Measurements from ENCODE around the gene TIMM13.
"Not testable (repeated sequence)": the region's sequence is repeated elsewhere in the genome, so short reads cannot be mapped to it uniquely, and the experiment has no call there.

TIMM13 gene

GRCh38 chr19:2413159-2413558, 14.2 kb downstream of the TIMM13 start:
- DNase-seq = no peak

DNA sequence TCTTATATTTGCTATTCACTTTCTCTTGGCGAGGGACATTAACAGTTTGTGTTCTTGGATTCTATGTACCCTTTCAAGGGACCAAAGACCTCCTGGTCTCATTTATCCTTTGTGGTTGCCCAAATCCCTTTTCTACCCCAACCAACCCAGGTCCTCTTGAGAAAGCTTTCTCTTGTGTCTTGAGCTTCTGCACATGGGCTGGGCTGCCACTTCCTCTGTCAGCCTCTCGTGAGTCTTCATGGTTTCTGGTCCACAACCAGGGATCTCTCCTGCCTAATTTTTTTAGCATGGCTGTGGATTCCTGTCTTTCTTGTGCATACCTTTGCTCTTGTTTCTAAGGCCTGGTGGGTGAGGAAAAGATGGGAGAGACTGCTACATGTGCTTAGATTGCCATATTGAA, 14.9 kb downstream of the TIMM13 start:
- DNase-seq = no peak

DNA sequence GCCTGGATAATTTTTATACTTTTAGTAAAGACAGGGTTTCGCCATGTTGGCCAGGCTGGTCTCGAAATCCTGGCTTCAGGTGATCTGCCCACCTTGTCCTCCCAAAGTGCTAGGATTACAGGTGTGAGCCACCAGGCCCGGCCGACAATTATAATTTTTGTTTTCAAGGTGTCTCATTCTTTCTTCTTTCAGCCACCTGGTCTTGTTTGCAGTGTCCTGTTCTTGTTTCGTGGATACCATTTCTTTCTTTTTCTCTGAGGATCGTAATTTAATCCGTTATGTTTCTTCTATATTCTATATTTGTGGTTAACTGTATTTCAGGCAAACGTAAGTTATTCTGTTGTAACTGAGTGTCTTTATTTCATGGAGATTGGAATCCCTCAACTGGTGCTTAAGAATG, 15.7 kb downstream of the TIMM13 start:
- no peak for DNase-seq

DNA sequence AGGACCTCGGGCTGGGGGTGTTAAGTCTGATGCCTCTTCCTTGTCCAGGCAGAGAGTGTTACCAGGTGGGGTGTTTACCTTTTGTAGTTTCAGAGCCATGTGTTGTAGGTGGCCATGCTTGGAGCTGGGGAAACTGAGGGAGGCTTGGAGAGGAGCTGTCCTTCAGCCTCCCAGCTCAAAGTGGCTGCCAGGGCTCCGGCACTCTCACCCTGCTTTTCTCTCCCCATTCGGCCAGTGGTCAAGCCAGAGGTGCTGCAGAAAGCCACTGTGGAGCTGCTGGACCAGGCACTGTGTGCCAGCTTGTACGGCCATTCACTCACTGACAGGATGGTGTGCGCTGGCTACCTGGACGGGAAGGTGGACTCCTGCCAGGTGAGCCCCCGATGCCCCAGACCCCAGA, 17.4 kb downstream of the TIMM13 start:
- no peak for DNase-seq

DNA sequence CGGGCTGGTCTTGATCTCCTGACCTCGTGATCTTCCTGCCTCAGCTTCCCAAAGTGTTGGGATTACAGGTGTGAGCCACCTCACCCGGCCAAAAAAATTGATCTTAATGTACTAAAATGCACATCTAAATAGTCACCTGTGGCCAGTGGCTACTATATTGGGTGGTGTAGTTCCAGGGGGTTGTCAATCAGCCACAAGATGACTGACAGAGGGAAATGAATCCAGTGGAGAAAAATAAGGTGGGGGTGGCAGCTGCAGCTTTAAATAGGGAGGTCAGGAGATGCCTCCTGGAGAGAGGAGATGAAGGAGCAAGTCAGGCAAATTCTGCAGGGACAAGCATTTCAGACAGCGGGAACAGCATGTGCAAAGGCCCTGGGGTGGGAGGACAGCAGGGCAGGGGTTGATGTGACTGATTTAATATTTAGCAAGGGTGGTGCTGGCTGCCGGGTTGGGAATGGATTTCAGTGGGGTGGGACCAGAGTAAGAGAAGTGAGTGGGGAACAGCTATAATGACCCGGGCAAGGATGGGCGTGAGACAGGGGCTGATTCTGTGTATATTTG, 18.0 kb downstream of the TIMM13 start:
- DNase-seq = no peak

GRCh38 chr19:2408247-2408646, 19.1 kb downstream of the TIMM13 start:
- DNase-seq = no peak

DNA sequence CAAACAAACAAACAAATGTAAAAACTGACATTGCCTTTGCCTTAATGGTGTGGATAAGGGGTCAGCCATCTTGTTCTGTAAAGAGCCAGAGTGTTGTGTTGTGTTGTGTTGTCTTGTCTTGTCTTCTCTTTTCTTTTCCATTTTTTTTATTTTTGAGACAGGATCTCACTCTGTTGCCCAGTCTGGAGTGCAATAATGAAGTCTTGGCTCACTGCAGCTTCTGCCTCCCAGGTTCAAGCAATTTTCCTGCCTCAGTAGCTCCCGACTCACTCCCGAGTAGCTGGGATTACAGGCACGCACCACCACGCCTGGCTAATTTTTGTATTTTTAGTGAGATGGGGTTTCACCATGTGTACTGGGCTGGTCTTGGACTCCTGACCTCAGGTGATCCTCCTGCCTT, 27.8 kb downstream of the TIMM13 start:
- DNase-seq = no peak

DNA sequence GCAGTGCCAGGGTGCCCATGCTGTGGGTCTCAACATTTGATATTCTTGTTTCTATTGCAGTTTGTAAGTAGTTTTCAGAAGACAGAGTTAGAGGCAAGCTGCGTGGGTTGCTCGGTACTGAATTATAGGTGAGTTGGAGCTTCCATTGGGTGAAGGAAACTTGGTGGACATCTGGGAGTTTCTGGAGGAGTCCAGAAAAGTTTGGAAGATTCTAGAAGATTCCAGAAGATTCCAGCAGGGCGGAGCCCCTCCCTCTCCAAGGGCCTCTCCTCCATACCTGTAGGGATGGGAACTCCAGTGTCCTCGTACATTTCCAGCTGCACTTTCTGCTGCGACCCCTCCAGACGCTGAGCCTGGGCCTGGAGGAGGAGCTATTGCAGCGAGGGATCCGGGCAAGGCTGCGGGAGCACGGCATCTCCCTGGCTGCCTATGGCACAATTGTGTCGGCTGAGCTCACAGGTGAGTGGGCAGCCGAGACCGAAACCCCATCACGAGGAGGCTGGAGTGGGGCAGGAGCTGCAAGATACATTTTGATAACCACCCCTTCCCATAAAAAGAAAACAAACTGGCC, 28.6 kb downstream of the TIMM13 start:
- no peak for DNase-seq

- not testable (repeated sequence) for DNase-seq
Measured at GRCh38 chr19:2397173-2397572, 30.2 kb downstream of the TIMM13 start.

GRCh38 chr19:2395293-2395829, 32.0 kb downstream of the TIMM13 start:
- DNase-seq = not testable (repeated sequence)

- DNase-seq = no peak
Measured at GRCh38 chr19:2394442-2395292, 32.7 kb downstream of the TIMM13 start.

DNA sequence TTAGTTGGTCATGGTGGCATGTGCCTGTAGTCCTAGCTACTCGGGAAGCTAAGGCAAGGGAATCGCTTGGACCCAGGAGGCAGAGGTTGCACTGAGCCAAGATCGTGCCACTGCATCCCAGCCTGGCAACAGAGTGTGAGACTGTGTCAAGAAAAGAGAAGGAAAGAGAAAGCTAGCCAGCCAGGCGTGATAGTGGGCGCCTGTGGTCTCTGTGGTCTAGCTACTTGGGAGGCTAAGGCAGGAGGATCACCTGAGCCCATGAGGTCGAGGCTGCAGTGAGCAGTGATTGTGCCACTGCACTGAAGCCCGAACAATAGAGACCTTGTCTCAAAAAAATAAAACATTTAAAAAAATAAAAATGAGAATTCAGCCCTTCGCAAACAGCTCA, 33.3 kb downstream of the TIMM13 start:
- DNase-seq = no peak

DNA sequence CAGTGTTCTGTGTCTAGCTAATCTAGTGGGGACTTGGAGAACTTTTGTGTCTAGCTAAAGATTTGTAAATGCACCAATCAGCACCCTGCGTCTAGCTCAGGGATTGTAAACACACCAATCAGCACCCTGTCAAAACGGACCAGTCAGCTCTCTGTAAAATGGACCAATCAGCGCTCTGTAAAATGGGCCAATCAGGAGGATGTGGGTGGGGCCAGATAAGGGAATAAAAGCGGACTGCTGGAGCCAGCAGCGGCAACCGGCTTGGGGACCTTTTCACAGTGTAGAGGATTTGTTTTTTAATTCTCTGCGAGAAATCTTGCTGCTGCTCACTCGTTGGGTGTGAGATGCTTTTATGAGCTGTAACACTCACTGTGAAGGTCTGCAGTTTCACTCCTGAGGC, 34.5 kb downstream of the TIMM13 start:
- DNase-seq = not testable (repeated sequence)

DNA sequence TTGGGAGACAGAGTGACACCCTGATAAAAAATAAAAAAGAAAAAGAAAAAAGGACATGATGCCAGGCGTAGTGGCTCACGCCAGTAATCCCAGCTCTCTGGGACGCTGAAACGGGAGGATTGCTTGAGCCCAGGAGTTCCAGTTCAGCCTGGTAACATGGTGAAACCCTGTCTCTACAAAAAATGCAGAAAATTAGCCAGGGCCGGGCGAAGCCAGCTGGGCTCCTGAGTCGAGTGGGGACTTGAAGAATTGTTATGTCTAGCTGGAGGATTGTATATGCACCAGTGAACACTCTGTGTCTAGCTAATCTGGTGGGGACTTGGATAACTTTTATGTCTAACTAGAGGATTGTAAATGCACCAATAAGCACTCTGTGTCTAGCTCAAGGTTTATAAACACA, 35.0 kb downstream of the TIMM13 start:
- DNase-seq = no peak

DNA sequence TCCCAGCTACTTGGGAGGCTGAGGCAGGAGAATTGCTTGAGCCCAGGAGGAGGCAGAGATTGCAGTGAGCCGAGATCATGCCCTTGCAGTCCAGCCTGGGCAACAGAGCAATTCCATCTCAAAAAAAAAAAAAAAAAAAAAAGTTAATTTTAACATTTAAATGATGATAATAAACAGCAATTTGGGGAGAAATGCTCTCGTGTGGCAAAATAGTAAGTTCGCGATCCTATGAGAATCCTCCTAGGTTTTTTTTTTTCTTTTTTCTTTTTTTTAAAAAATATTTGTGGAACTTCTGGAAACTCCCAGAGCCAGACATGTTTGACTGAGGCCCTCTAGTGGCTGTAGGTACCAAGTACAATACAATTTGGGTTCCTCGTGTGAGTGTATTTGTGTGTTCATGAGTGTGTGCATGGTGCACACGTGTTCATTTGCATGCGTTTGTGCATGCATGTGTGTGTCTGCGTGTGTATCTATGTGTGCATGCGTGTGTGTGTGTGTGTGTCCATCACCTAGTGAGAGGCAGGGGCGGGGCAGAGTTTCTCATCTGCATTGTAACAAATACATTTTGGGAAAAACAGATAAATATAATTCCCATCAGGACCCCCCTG, 36.2 kb downstream of the TIMM13 start:
- DNase-seq = peak; percentile 52

DNA sequence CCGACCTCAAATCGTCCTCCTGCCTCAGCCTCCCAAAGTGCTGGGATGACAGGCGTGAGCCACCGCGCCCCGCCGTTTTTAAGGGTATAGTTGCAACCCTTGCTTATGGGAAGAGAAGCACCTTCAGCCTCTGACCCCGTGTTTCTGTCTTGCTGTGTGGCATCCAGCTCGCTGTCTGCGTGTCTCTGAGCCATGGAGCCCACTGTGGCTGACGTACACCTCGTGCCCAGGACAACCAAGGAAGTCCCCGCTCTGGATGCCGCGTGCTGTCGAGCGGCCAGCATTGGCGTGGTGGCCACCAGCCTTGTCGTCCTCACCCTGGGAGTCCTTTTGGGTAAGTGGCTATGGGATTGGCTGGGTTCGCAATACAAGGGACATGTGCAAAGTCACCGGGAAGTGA, 37.8 kb downstream of the TIMM13 start:
- no peak for DNase-seq

GRCh38 chr19:2387367-2388288, 39.8 kb downstream of the TIMM13 start:
- DNase-seq = no peak

GRCh38 chr19:2385053-2385721, 42.2 kb downstream of the TIMM13 start:
- DNase-seq = no peak

GRCh38 chr19:2382530-2383222, 44.7 kb downstream of the TIMM13 start:
- no peak for DNase-seq

DNA sequence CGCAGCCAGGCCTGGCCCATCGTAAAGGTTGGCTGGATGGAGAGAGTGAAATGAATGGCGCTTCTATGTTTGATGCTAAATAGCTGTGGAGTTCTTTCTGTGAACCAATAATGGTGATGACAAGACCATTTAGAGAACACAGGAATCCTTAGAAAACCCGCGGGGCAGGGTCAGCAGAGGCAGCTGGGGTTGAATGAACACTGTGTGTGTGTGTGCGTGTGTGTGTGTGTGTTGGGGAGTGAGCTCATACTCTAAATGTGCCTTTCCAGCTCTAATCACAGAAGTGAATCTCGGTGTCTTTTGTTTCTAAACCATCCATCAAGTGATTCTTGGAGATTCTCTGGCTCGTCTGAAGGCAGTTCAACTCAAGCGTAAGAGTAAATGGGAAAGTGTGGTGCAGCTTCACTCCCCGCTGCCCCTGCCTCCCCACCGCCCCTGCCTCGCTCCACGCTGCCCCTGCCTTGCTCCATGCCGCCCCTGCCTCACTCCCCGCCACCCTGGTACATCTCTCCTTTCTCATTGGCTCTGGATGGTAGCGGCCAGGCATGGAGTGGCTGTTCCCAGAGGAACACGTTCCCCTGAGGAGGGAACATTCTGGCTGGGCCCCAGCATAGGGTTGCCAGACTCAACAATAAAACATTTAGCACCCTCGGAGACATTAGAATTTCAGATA, 46.1 kb downstream of the TIMM13 start:
- DNase-seq = peak; percentile 92

- DNase-seq = no peak
Measured at GRCh38 chr19:2380567-2380966, 46.8 kb downstream of the TIMM13 start.
